Parathyroid adenoma (tissue), 2 donors: Measurements from ENCODE around the gene ACLY.

Source experiments
- H2AFZ ChIP-seq: fragments of 300-600 bp; sonication (generic); one replicate; pipeline ENCODE4 v1.7.0; 2017; ENCODE audit warnings: antibody characterized with exemption, mild to moderate bottlenecking
- H3K27ac ChIP-seq: fragments of 300-600 bp; sonication (generic); one replicate; pipeline ENCODE4 v1.7.0; 2017
- H3K27me3 ChIP-seq: fragments of 300-600 bp; sonication (generic); one replicate; pipeline ENCODE4 v1.7.0; 2017; ENCODE audit warnings: low read length; ENCODE audit not compliant: control insufficient read depth, insufficient read depth
- H3K36me3 ChIP-seq: fragments of 300-600 bp; sonication (generic); one replicate; pipeline ENCODE4 v1.7.0; 2017; ENCODE audit warnings: low read length; ENCODE audit not compliant: control insufficient read depth, insufficient read depth
- H3K4me1 ChIP-seq: fragments of 300-600 bp; sonication (generic); one replicate; pipeline ENCODE4 v1.7.0; 2017; ENCODE audit warnings: control low read depth
- H3K4me2 ChIP-seq: fragments of 300-600 bp; sonication (generic); one replicate; pipeline ENCODE4 v1.7.0; 2017; ENCODE audit warnings: low read length
- H3K4me3 ChIP-seq: fragments of 300-600 bp; sonication (generic); one replicate; pipeline ENCODE4 v1.7.0; 2017; ENCODE audit warnings: low read depth, low read length
- H3K79me2 ChIP-seq: fragments of 300-600 bp; sonication (generic); one replicate; pipeline ENCODE4 v1.7.0; 2017; ENCODE audit warnings: control low read depth
- H3K9ac ChIP-seq: fragments of 300-600 bp; sonication (generic); one replicate; pipeline ENCODE4 v1.7.0; 2017; ENCODE audit warnings: mild to moderate bottlenecking
- H3K9me3 ChIP-seq: fragments of 300-600 bp; sonication (generic); one replicate; pipeline ENCODE4 v1.7.0; 2017; ENCODE audit warnings: low read length; ENCODE audit not compliant: control insufficient read depth
- TF ChIP-seq, protein P1 (sequence below): fragments of 300-600 bp; sonication (generic); IDR thresholded peaks from one replicate; pipeline ENCODE4 v1.7.0; 2017; ENCODE audit warnings: antibody characterized with exemption, mild to moderate bottlenecking
- donor health status: primary hyperparathyroidism.

The ACLY gene

DNA sequence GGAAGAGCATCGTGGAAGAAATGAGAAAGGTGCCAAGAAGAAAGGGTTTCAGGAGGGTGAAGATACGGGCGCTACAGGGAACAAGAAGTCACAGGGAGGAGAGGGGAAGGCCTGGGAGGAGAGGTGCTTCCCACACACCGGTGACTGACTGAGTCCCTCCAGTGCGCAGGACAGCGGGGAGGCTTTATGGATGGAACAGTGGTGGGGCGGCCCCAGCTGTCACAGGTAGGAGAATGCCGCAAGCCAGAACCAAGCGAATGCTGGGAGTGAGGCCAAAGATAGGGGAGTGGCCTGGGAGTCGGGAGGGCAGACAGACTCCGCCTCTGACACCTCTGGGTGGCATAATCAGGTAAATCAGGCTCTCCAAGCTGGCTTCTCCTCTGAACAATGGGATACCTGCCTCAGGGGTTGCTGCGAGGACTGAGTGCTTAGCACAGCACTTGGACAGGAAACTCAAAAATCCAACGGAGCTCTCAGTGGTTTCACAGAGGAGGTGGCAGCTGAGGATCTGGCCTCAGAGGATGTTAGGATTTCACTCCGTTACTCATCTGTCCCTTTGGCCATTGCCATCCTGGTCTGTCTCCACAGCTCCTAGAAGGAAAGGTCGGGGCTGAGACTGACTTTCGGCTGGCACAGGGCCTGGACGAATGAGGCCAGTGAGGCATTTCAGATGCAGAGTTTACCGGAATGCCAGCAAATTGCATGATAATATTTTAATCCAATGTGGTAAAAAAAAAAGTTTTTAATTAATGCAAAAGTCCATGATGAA, 47.1 kb upstream of the ACLY start:
- Histone ChIP-seq H3K36me3 (no peaks in the 10 kb centered on the region), H3K27ac (peak overlapping the region; percentile 82), H3K4me3 (peak overlapping the region; percentile 83), H3K27me3 (no peaks in the 10 kb centered on the region), H2AFZ (peak overlapping the region; percentile 86), H3K4me1 (peaks cover 6% of the 10 kb centered on the region), H3K9ac (no peak overlapping the region), H3K4me2 (peak overlapping the region; percentile 80), H3K9me3 (no peaks in the 10 kb centered on the region), H3K79me2 (no peaks in the 10 kb centered on the region)
- TF ChIP-seq, protein P1, sequence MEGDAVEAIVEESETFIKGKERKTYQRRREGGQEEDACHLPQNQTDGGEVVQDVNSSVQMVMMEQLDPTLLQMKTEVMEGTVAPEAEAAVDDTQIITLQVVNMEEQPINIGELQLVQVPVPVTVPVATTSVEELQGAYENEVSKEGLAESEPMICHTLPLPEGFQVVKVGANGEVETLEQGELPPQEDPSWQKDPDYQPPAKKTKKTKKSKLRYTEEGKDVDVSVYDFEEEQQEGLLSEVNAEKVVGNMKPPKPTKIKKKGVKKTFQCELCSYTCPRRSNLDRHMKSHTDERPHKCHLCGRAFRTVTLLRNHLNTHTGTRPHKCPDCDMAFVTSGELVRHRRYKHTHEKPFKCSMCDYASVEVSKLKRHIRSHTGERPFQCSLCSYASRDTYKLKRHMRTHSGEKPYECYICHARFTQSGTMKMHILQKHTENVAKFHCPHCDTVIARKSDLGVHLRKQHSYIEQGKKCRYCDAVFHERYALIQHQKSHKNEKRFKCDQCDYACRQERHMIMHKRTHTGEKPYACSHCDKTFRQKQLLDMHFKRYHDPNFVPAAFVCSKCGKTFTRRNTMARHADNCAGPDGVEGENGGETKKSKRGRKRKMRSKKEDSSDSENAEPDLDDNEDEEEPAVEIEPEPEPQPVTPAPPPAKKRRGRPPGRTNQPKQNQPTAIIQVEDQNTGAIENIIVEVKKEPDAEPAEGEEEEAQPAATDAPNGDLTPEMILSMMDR, result no peak

DNA sequence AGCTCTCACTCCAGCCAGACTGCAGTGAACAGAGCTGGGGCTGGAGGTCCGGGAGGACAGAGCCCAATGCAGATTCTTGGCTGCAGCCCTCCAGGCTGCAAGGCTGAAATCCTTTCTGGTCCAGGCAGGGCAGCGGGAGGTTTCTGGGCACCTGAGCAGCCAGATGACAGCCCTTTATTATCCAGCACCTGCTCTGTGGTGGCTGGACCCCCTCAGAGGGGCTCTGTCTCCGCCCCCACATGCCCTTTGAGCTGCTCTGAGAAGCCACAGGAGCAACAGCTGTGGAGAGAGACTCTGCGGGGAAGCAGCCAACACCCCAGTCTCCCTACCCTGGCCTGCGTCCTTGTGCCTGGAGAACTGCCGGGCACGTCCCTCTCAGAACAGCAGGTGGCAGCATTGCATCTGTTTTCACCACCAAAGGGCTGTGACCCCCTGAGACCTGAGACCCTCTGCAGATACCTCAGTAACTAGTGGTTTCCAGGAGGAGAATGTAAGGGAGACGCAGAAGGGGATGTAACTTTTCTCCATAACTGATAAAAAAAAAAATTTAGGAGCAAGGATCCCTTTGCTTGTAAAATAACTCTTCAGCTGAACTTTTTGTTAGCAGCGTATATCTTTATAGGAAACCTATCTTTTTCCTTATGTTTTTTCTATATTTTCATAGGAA, 44.1 kb upstream of the ACLY start:
- Histone ChIP-seq H3K4me1 (peaks cover 4% of the 10 kb centered on the region), H3K9me3 (no peaks in the 10 kb centered on the region), H2AFZ (no peak overlapping the region), H3K27me3 (no peaks in the 10 kb centered on the region), H3K4me3 (no peak overlapping the region), H3K36me3 (no peaks in the 10 kb centered on the region), H3K27ac (no peak overlapping the region), H3K79me2 (no peaks in the 10 kb centered on the region), H3K4me2 (no peak overlapping the region), H3K9ac (no peak overlapping the region)
- TF ChIP-seq, protein P1, result peak; percentile 83

DNA sequence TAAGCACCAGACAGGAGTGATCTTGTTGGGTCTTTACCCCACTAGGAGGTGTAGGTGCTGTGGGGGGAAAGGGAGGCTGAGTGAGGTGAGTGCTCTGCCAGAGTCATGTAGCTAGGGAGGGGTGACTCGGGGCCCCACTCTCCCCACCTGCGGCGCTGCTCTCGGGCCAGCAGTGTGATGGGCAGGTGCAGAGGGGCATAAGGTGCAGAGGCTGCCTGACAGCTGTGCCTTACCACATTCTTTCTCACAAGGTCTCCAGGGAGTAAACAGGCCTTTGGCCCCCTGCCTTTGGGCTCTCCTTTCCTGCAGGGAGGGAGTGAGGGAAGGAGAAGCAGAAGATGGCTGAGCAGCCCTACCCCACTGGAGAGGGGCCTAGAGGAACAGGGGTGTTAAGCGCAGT, 43.4 kb upstream of the ACLY start:
- Histone ChIP-seq H3K9me3 (no peaks in the 10 kb centered on the region), H3K4me3 (no peak overlapping the region), H3K4me1 (peaks cover 4% of the 10 kb centered on the region), H2AFZ (no peak overlapping the region), H3K36me3 (no peaks in the 10 kb centered on the region), H3K27ac (no peak overlapping the region), H3K9ac (no peak overlapping the region), H3K4me2 (no peak overlapping the region), H3K79me2 (no peaks in the 10 kb centered on the region), H3K27me3 (no peaks in the 10 kb centered on the region)
- TF ChIP-seq, protein P1, result no peak

DNA sequence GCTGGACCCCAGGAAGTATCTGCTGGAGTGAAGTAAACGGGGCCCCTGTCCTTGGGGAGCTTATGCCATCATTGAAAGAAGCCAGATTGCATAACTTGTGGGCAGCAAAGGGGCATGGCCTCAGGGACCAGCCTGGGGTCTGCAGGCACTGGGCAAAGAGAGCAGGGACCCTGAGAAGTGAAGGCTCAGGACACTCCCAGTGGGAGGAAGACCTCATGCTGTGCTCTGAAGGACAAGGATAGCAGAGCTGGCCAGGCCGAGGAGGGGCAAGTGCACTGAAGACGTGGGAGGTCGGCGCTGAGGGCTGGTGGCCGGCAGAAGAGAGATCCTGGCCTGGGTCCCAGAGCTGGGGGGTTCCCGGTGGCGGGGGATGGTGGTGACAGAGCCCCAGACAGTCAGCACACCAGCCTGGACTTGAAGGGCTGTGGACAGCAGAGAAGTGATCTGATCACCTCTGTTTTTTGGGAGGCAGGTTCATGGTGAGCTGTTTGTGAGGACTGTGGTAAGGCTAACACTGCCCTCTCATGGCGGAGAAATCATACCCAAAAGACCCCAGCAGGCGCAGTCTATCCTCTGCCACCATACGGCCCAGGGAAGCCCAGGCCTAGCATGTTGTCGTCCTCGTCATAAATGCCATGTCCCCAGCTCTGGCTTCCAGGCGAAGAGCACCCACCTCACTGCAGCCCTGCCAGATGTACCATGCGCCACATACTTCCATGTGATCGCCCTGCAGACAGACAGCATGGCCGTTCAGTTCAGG, 40.8 kb upstream of the ACLY start:
- Histone ChIP-seq H3K9ac (no peak overlapping the region), H2AFZ (peak overlapping the region; percentile 9), H3K36me3 (no peaks in the 10 kb centered on the region), H3K27me3 (no peaks in the 10 kb centered on the region), H3K27ac (no peak overlapping the region), H3K4me1 (no peaks in the 10 kb centered on the region), H3K79me2 (no peaks in the 10 kb centered on the region), H3K9me3 (no peaks in the 10 kb centered on the region), H3K4me2 (no peak overlapping the region), H3K4me3 (no peak overlapping the region)
- TF ChIP-seq, protein P1, result no peak
